ENCODE measurements around the gene ZNF607. TPM values are rescaled to one million over a fixed set of nuclear protein-coding genes. Genes with fewer than 3 reads are reported as not detected.
A peak's percentile ranks its signal among the peaks of the same experiment; 100 is the strongest.
"Not testable (repeated sequence)": the region's sequence is repeated elsewhere in the genome, so short reads cannot be mapped to it uniquely, and the experiment has no call there.

ZNF607 gene
- total RNA-seq, 3 donors from 2014 or later: 3.8 to 4.6 (median 4.0) TPM

GRCh38 chr19:37683520-37683919 lies 36.0 kb downstream of the ZNF607 start:
- Mint-ChIP-seq H3K36me3 (ENCODE audit: insufficient read depth) (peaks cover 28% of the 10 kb centered on the region), H3K9me3 (peaks cover 27% of the 10 kb centered on the region), H3K4me3 (no peak overlapping the region), H3K4me1 (ENCODE audit: low read depth) (no peaks in the 10 kb centered on the region), H3K27me3 (ENCODE audit: low read depth) (no peaks in the 10 kb centered on the region)
- ATAC-seq (no peak), DNase-seq (no peak)

DNA sequence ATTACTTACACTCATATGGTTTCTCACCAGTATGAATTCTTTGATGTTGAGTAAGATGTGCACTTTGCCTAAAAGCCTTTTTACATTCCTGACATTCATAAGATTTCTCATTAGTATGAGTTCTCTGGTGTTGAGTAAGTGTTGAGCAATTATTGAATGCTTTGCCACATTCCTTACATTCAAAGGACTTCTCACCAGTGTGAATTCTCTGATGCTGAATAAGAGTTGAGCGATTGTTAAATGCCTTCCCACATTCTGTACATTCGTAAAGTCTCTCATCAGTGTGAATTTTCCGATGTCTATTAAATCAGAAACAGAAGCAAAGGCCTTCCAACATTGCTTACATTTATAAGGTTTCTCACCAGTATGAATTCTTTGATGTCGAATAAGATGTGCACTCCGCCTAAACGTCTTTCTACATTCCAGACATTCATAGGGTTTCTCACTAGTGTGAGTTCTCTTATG lies 50.1 kb downstream of the ZNF607 start:
- H3K4me3 Mint-ChIP-seq: no peak overlapping the region
- no peaks in the 10 kb centered on the region for H3K27me3 Mint-ChIP-seq (ENCODE audit: low read depth)
- no peaks in the 10 kb centered on the region for H3K4me1 Mint-ChIP-seq (ENCODE audit: low read depth)
- DNase-seq (no peak), ATAC-seq (no peak)
- peaks cover 12% of the 10 kb centered on the region for H3K36me3 Mint-ChIP-seq (ENCODE audit: insufficient read depth)
- peaks cover 24% of the 10 kb centered on the region for H3K9me3 Mint-ChIP-seq

DNA sequence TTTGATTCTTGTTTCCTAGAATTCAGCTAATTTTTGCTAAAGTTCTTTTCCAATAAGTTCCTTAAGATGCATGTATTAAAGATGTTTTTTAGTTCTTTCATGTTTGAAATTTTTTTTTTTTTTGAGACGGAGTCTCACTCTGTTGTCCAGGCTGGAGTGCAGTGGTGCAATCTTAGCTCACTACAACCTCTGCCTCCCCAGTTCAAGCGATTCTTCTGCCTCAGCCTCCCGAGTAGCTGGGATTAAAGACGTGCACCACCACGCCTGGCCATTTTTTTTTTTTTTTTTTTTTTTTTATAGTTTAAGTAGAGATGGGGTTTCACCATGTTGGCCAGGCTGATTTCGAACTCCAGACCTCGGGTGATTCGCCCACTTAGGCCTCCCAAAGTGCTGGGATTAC lies 62.4 kb downstream of the ZNF607 start:
- not testable (repeated sequence) for ATAC-seq; H3K36me3 Mint-ChIP-seq (ENCODE audit: insufficient read depth)
- peak overlapping the region; percentile 95 for H3K4me3 Mint-ChIP-seq

GRCh38 chr19:37655689-37656371 lies 63.7 kb downstream of the ZNF607 start:
- Mint-ChIP-seq H3K4me3 (peak overlapping the region; percentile 95), H3K27me3 (ENCODE audit: low read depth) (no peaks in the 10 kb centered on the region), H3K9me3 (peaks cover 11% of the 10 kb centered on the region), H3K4me1 (ENCODE audit: low read depth) (peaks cover 33% of the 10 kb centered on the region), H3K36me3 (ENCODE audit: insufficient read depth) (peaks cover 2% of the 10 kb centered on the region)
- peak; percentile 77 for DNase-seq
- ATAC-seq: peak; percentile 80 to 81

More for the DNA sequence above, 62.4 kb downstream of the ZNF607 start:
- DNase-seq; H3K27me3 Mint-ChIP-seq (ENCODE audit: low read depth): not testable (repeated sequence)
- H3K9me3 Mint-ChIP-seq: peaks cover 15% of the 10 kb centered on the region
- H3K4me1 Mint-ChIP-seq (ENCODE audit: low read depth): peaks cover 33% of the 10 kb centered on the region

DNA sequence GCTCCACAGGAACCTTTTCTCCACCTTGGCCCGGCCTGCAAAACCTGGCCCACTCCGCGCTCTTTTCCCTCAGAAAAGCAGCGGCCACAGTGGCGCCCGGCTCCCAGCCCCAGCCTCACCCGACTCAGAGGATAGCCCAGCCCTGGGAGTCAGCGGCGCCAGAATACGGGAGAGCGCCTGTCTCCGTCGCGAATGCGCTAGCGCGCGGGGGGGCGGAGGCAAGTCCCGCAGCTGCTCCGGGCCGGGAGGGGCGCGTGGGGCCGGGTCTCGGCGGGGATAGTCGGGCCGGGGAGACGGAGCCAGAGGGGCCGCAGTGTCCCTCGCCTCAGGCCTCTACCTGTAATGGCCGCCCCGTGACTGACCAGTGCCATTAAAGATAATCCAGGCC lies 64.3 kb downstream of the ZNF607 start, which contains the start of gene ZFP30:
Gene ZFP30 (minus strand): TSS at position 165 of the 388 bp plus-strand sequence. CDS start 7,643 bp downstream, outside the sequence.
- Mint-ChIP-seq H3K4me1 (ENCODE audit: low read depth) (peaks cover 33% of the 10 kb centered on the region), H3K27me3 (ENCODE audit: low read depth) (no peaks in the 10 kb centered on the region), H3K36me3 (ENCODE audit: insufficient read depth) (peaks cover 4% of the 10 kb centered on the region), H3K4me3 (peak within 1 kb of the TSS; percentile 95), H3K9me3 (peaks cover 8% of the 10 kb centered on the region)
- ATAC-seq (peak; percentile 71 to 81), DNase-seq (peak; percentile 64)

DNA sequence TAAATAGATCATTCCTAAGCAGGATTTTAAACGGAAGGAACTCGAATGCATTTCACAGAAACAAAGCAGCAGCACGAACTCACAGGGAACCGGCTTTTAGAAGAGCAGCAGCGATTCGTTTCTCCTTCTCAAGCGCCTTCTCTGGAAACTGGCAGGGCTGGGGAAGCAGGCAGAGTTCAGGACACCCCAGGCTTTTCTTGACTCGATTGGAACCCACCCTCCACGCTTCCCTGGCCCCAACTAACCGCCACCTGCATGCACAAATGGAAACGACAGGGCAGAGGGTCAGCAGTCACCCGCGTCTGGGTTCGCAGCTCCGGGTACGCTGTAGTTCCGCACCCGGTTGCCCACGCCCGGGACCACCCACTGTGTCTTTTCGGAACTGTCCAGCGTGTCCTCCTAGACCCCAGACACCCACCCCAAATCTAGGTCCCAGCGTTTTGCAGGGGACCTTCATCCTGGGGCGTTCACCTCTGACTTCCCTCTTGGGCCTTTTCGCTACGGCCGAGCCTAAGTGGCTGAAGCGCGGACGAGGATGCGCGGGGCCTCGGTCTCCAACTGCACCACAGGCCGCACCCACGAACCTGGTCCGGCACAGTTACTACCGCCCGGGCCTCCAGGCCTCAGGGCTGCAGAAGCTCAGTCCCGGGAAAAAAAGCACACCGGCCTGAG lies 64.8 kb downstream of the ZNF607 start:
- DNase-seq (no peak), ATAC-seq (peak; percentile 13 to 22)
- Mint-ChIP-seq H3K4me3 (peak overlapping the region; percentile 95), H3K9me3 (peaks cover 7% of the 10 kb centered on the region), H3K27me3 (ENCODE audit: low read depth) (no peaks in the 10 kb centered on the region), H3K4me1 (ENCODE audit: low read depth) (peaks cover 33% of the 10 kb centered on the region), H3K36me3 (ENCODE audit: insufficient read depth) (peaks cover 7% of the 10 kb centered on the region)

DNA sequence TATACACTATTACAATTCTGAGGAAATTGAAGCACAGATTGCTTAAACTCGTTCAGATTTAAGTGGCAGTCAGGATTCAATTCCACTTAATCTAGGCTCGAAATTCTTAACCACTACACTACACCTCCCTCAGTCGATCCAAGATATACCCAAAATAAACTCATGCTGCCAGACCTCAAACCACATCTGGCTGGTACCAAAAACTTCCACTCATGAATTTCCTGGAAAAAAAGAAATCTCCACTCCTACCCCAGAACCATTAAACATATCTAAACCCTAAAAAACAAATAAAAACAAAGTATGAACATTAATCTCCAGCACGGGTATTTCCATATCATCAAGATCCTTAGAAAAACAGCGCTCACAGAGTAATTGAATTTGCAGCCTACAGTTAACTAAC lies 65.4 kb downstream of the ZNF607 start:
- H3K9me3 Mint-ChIP-seq: peaks cover 4% of the 10 kb centered on the region
- no peak for ATAC-seq
- no peaks in the 10 kb centered on the region for H3K27me3 Mint-ChIP-seq (ENCODE audit: low read depth)
- peak overlapping the region; percentile 95 for H3K4me3 Mint-ChIP-seq
- H3K4me1 Mint-ChIP-seq (ENCODE audit: low read depth): peaks cover 33% of the 10 kb centered on the region
- DNase-seq: no peak
- peaks cover 13% of the 10 kb centered on the region for H3K36me3 Mint-ChIP-seq (ENCODE audit: insufficient read depth)

Other genes starting within 250 kb of the ZNF607 start
- 1 to 10 TPM; 2.2 to 3.4 (median 3.2) TPM for gene ZNF793, start 212.8 kb downstream of the ZNF607 start, total RNA-seq
- 1 to 10 TPM; 1.1 to 1.3 (median 1.3) TPM for gene ZNF571, start 125.0 kb downstream of the ZNF607 start, total RNA-seq
- gene ZNF540, start 124.9 kb downstream of the ZNF607 start, total RNA-seq: 1 to 10 TPM in 1 of 3 donors, under 1 TPM in 2; 0.45 to 1.0 (median 0.53) TPM
- gene ZFP30, start 64.3 kb downstream of the ZNF607 start, total RNA-seq: 1 to 10 TPM; 4.1 to 4.2 (median 4.1) TPM
- 10 to 100 TPM in 2 of 3 donors, 1 to 10 TPM in 1; 9.1 to 12.1 (median 10.6) TPM for gene ZNF573, start 59.8 kb upstream of the ZNF607 start, total RNA-seq
- not detected for gene WDR87, start 186.8 kb upstream of the ZNF607 start, total RNA-seq
- 10 to 100 TPM; 13.8 to 15.9 (median 15.7) TPM for gene SIPA1L3, start 187.4 kb upstream of the ZNF607 start, total RNA-seq

All from activated T-cell treated with anti-CD3 and anti-CD28 coated beads, Interleukin-2, amount 50 U/mL, for 4 hours (primary cell).